HepG2 (cell line): ENCODE data around the gene THOC2. TPM values are rescaled to one million over a fixed set of nuclear protein-coding genes. Genes with fewer than 3 reads are reported as not detected.

Experiments used
- ATAC-seq: fragments of 200-7000 bp; cut with Tn5 transposase; 3 replicates; pipeline ENCODE4 v1.9.1; 2020; ENCODE audit warnings: mild to moderate bottlenecking, moderate library complexity
- BruUV-seq: library from RNA; stranded (reverse); fragments of 400-500 nt; replicated peaks from 2 replicates; lab custom pipeline; 2021; lab: Mats Ljungman, UMichigan
- CTCF ChIA-PET: fragments of 300-600 bp; formaldehyde crosslinking; extraction: SDS; loops from one replicate; lab custom pipeline; 2021; ENCODE audit warnings: low total read pairs, inconsistent platforms, low intra/inter-chr PET ratio; lab: Yijun Ruan, JAX
- POLR2A ChIA-PET: fragments of 350-600 bp; sonication (Branson Sonifier 250); formaldehyde crosslinking; loops from one replicate; lab custom pipeline; 2020; ENCODE audit warnings: antibody characterized with exemption, inconsistent platforms; lab: Yijun Ruan, JAX
- DNase-seq: peaks from one replicate; pipeline ENCODE4 v3.0.0-alpha.2; 2015; ENCODE audit warnings: low spot score
- FAIRE-seq: peaks from 3 replicates; lab custom pipeline; 2011; peaks lifted over from hg19 to GRCh38; lab: Jason Lieb, UNC
- H2AFZ ChIP-seq: one replicate; pipeline ENCODE4 v1.6.1; 2011; ENCODE audit warnings: low read length, inconsistent platforms
- H3K27ac ChIP-seq: fragments of 300-600 bp; 3 replicates; pipeline ENCODE4 v1.8.0; 2011; ENCODE audit warnings: mixed run types, mild to moderate bottlenecking, mixed read lengths, low read length, inconsistent platforms; ENCODE audit not compliant: insufficient read depth; ENCODE audit errors: extremely low read length
- H3K27me3 ChIP-seq, 2 experiments: fragments of 200-600 bp in 1 of 2; 2 replicates in 1 of 2; 3 replicates in 1 of 2; pipeline versions ENCODE4 v1.6.0 to v1.8.0; 2011; ENCODE audit warnings: low read length in 2 of 2, mild to moderate bottlenecking in 2 of 2, moderate library complexity in 2 of 2, inconsistent platforms in 1 of 2; ENCODE audit not compliant: insufficient read depth in 2 of 2, control insufficient read depth in 1 of 2
- H3K36me3 ChIP-seq, 2 experiments: fragments of 200-600 bp in 1 of 2; replicated peaks in 1 of 2; 2 replicates in 1 of 2; 3 replicates in 1 of 2; pipeline versions ENCODE4 v1.5.1 to v1.8.0; 2011; ENCODE audit warnings: low read length in 2 of 2, inconsistent platforms in 1 of 2; ENCODE audit not compliant: insufficient read depth in 2 of 2, control insufficient read depth in 1 of 2
- H3K4me1 ChIP-seq: 2 replicates; pipeline ENCODE4 v1.5.1; 2012; ENCODE audit warnings: low read length, inconsistent platforms; ENCODE audit not compliant: insufficient read depth
- H3K4me2 ChIP-seq: 2 replicates; pipeline ENCODE4 v1.6.0; 2011; ENCODE audit warnings: low read depth, low read length, inconsistent platforms
- H3K4me3 ChIP-seq, 3 experiments: fragments of 200-600 bp in 1 of 3; sonication (generic), shearing (Covaris generic) in 1 of 3; replicated peaks in 1 of 3; 2 replicates each; pipeline ENCODE4 v1.5.1; 2011 to 2016; ENCODE audit warnings: low read length in 3 of 3, inconsistent platforms in 2 of 3, low read depth in 2 of 3, mild to moderate bottlenecking in 2 of 3, control low read depth in 1 of 3, mixed read lengths in 1 of 3; ENCODE audit not compliant: insufficient read depth in 1 of 3
- H3K79me2 ChIP-seq: one replicate; pipeline ENCODE4 v1.6.1; 2011; ENCODE audit warnings: low read length, inconsistent platforms; ENCODE audit not compliant: insufficient read depth
- H3K9ac ChIP-seq: 2 replicates; pipeline ENCODE4 v1.6.0; 2011; ENCODE audit warnings: mild to moderate bottlenecking, low read depth, low read length, inconsistent platforms; ENCODE audit not compliant: insufficient read depth
- H3K9me3 ChIP-seq: 2 replicates; pipeline ENCODE4 v1.5.1; 2012; ENCODE audit warnings: mild to moderate bottlenecking, low read length
- H4K20me1 ChIP-seq: 2 replicates; pipeline ENCODE4 v1.6.0; 2011; ENCODE audit warnings: inconsistent platforms, mild to moderate bottlenecking, low read length, moderate library complexity; ENCODE audit not compliant: insufficient read depth
- CBX1 ChIP-seq: IDR thresholded peaks from one replicate; pipeline ENCODE4 v1.6.1; 2016; ENCODE audit warnings: antibody characterized with exemption, low read depth
- HOXD1 ChIP-seq: sonication (generic); formaldehyde crosslinking; IDR thresholded peaks from 2 replicates; pipeline ENCODE4 v1.5.0; 2020; ENCODE audit warnings: missing genetic modification reagents
- ZNF777 ChIP-seq: sonication (generic); formaldehyde crosslinking; IDR thresholded peaks from 2 replicates; pipeline ENCODE4 v1.4.0; 2020; ENCODE audit warnings: missing genetic modification reagents
- WGBS: methylation state at CpG from one replicate; pipeline ENCODE4 v1.1.6; 2017; ENCODE audit warnings: low lambda C conversion rate; 5-methylcytosine and 5-hydroxymethylcytosine counted together
- in situ Hi-C: cut with HindIII; loops from 2 replicates; pipeline ENCODE4 v1.10.0; 2017; ENCODE audit warnings: low pct_unique_long_range_greater_than_20kb; ENCODE audit not compliant: extremely low pct_ligation_motif_present
- intact Hi-C: fragments of 100-400 bp; cut with micrococcal nuclease; formaldehyde crosslinking; loops from one replicate; pipeline ENCODE4 v1.10.0; 2022; ENCODE audit not compliant: unreplicated experiment
- polyA plus RNA-seq, 8 experiments: library from polyadenylated mRNA; depleted of rRNA in 3 of 8; stranded (reverse) in 7 of 8; unstranded in 1 of 8; fragments of >200 nt; fragmentation: Illumina TruSeq in 4 of 8; extraction: Trizol in 4 of 8; gene quantifications; 2 replicates each; pipeline versions ENCODE4 v1.2.1 to v1.2.3, GENCODE V29; 2011 to 2016; ENCODE audit warnings: low read depth in 4 of 8, missing spikeins in 1 of 8, mixed read lengths in 1 of 8; ENCODE audit not compliant: insufficient read depth in 1 of 8
- total RNA-seq, 5 experiments: library from RNA; depleted of rRNA; stranded (reverse); fragments of >200 nt; fragmentation: Illumina TruSeq; extraction: Trizol; gene quantifications; 2 replicates each; pipeline ENCODE4 v1.2.3, GENCODE V29; 2016; ENCODE audit warnings: low read depth in 1 of 5
- TF ChIP-seq, protein P1 (sequence below): sonication (generic); formaldehyde crosslinking; IDR thresholded peaks from 2 replicates; pipeline ENCODE4 v1.5.1; 2020; ENCODE audit warnings: missing genetic modification reagents, mild to moderate bottlenecking, borderline replicate concordance
- TF ChIP-seq, protein P2 (sequence below): sonication (generic); formaldehyde crosslinking; IDR thresholded peaks from 2 replicates; pipeline ENCODE4 v1.4.0; 2020; ENCODE audit warnings: missing genetic modification reagents

Gene THOC2
- total and polyA plus RNA-seq, 2 of the 13 experiments (the other 11 are each of a cell fraction or from before 2014, with no cell fraction given): 87.1 to 101 TPM

DNA sequence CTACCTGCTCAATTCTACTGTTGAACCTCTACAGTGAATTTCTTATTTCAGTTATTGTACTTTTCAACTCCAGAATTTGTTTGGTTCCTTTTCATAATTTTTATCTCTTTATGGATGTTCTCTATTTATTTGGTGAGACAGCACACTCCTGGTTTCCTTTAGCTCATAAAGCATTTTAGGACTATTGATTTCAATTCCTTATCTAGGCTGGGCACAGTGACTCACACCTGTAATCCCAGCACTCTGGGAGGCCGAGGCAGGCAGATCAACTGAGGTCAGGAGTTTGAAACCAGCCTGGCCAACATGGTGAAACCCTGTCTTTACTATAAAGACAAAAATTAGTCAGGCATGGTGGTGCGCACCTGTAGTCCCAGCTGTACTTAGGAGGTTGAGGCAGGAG is 57.7 kb downstream of the THOC2 start:
- Histone ChIP-seq H3K4me3 (no peak overlapping the region), H3K27me3 (no peaks in the 10 kb centered on the region), H3K4me1 (no peaks in the 10 kb centered on the region), H4K20me1 (no peaks in the 10 kb centered on the region), H3K36me3 (peaks cover 0 to 11% of the 10 kb centered on the region in 2 experiments; a peak in 3 of 5 replicates), H3K27ac (no peak overlapping the region), H3K79me2 (no peaks in the 10 kb centered on the region), H2AFZ (no peak overlapping the region), H3K9ac (no peak overlapping the region), H3K9me3 (no peaks in the 10 kb centered on the region), H3K4me2 (no peak overlapping the region)
- no peak for ATAC-seq
- DNase-seq: no peak
- WGBS: 89% methylated on average over 2 of the region's 2 CpGs
- TF ChIP-seq, protein P1, sequence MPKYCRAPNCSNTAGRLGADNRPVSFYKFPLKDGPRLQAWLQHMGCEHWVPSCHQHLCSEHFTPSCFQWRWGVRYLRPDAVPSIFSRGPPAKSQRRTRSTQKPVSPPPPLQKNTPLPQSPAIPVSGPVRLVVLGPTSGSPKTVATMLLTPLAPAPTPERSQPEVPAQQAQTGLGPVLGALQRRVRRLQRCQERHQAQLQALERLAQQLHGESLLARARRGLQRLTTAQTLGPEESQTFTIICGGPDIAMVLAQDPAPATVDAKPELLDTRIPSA (CRISPR knock-in tag): no peak
- TF ChIP-seq HOXD1 (no peak), ZNF777 (CRISPR knock-in tag) (no peak), CBX1 (no peak)
- TF ChIP-seq, protein P2, sequence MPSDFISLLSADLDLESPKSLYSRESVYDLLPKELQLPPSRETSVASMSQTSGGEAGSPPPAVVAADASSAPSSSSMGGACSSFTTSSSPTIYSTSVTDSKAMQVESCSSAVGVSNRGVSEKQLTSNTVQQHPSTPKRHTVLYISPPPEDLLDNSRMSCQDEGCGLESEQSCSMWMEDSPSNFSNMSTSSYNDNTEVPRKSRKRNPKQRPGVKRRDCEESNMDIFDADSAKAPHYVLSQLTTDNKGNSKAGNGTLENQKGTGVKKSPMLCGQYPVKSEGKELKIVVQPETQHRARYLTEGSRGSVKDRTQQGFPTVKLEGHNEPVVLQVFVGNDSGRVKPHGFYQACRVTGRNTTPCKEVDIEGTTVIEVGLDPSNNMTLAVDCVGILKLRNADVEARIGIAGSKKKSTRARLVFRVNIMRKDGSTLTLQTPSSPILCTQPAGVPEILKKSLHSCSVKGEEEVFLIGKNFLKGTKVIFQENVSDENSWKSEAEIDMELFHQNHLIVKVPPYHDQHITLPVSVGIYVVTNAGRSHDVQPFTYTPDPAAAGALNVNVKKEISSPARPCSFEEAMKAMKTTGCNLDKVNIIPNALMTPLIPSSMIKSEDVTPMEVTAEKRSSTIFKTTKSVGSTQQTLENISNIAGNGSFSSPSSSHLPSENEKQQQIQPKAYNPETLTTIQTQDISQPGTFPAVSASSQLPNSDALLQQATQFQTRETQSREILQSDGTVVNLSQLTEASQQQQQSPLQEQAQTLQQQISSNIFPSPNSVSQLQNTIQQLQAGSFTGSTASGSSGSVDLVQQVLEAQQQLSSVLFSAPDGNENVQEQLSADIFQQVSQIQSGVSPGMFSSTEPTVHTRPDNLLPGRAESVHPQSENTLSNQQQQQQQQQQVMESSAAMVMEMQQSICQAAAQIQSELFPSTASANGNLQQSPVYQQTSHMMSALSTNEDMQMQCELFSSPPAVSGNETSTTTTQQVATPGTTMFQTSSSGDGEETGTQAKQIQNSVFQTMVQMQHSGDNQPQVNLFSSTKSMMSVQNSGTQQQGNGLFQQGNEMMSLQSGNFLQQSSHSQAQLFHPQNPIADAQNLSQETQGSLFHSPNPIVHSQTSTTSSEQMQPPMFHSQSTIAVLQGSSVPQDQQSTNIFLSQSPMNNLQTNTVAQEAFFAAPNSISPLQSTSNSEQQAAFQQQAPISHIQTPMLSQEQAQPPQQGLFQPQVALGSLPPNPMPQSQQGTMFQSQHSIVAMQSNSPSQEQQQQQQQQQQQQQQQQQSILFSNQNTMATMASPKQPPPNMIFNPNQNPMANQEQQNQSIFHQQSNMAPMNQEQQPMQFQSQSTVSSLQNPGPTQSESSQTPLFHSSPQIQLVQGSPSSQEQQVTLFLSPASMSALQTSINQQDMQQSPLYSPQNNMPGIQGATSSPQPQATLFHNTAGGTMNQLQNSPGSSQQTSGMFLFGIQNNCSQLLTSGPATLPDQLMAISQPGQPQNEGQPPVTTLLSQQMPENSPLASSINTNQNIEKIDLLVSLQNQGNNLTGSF: no peak
- no TSS peak for BruUV-seq
- intact Hi-C loops (no loop called here), in situ Hi-C loops (no loop called here)
- ChIA-PET POLR2A (no interaction called here), CTCF (no interaction called here)
- no peak for FAIRE-seq
